Type B pancreatic cell (in vitro differentiated cells): ENCODE results near the gene FSCN2. TPM values are rescaled to one million over a fixed set of nuclear protein-coding genes. Genes with fewer than 3 reads are reported as not detected.
A peak's percentile ranks its signal among the peaks of the same experiment; 100 is the strongest.

Source experiments
- DNase-seq: peaks from one replicate; pipeline ENCODE4 v3.0.0; 2021; ENCODE audit warnings: mixed read lengths; ENCODE audit not compliant: unreplicated experiment; ENCODE audit errors: extremely low spot score
- H3K27ac Mint-ChIP-seq: 2 replicates; pipeline ENCODE4 v1.8.0; 2021; ENCODE audit warnings: mild to moderate bottlenecking, mixed read lengths
- H3K27me3 Mint-ChIP-seq: 2 replicates; pipeline ENCODE4 v1.8.0; 2021; ENCODE audit warnings: mixed read lengths
- H3K36me3 Mint-ChIP-seq: 2 replicates; pipeline ENCODE4 v1.8.0; 2021; ENCODE audit warnings: mixed read lengths
- H3K4me1 Mint-ChIP-seq: one replicate; pipeline ENCODE4 v1.8.0; 2021; ENCODE audit warnings: mixed read lengths; ENCODE audit not compliant: unreplicated experiment
- H3K4me3 Mint-ChIP-seq: 2 replicates; pipeline ENCODE4 v1.8.0; 2021; ENCODE audit warnings: mild to moderate bottlenecking, mixed read lengths
- H3K9me3 Mint-ChIP-seq: 2 replicates; pipeline ENCODE4 v1.8.0; 2021; ENCODE audit warnings: mixed read lengths
- CTCF ChIP-seq: fragments of 200-600 bp; sonication (generic); conservative IDR thresholded peaks from 2 replicates; pipeline ENCODE4 v1.5.0; 2021; ENCODE audit warnings: antibody characterized with exemption, mild to moderate bottlenecking
- total RNA-seq: library from RNA; stranded (reverse); gene quantifications from 2 replicates; pipeline ENCODE4 v1.2.1, GENCODE V29; 2021; ENCODE audit warnings: low replicate concordance

Gene FSCN2
- total RNA-seq, 1 donor from 2014 or later, result 3.8 TPM

- no peak for TF ChIP-seq CTCF
- Mint-ChIP-seq H3K4me3 (peak overlapping the region; percentile 53), H3K27me3 (peaks cover 14% of the 10 kb centered on the region), H3K36me3 (no peaks in the 10 kb centered on the region), H3K4me1 (peaks cover 30% of the 10 kb centered on the region), H3K27ac (peak overlapping the region; percentile 9), H3K9me3 (no peaks in the 10 kb centered on the region)
- DNase-seq, result no peak
Observed at GRCh38 chr17:81486199-81486810, 41.9 kb upstream of the FSCN2 start.

DNA sequence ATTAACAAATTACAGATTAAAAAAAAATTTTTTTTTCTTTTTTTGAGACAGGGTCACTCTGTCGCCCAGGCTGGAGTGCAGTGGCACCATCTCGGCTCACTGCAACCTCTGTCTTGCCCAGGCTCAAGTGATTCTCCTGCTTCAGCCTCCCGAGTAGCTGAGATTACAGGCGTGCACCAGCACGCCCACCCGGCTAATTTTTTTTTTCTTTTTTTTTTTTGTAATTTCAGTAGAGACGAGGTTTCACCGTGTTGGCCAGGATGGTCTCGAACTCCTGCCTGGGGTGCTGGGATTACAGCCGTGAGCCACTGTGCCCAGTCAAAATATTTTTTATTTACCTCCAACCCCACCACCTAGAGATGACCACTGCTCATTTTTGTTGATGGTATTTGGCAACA lies 41.1 kb upstream of the FSCN2 start:
- no peak overlapping the region for H3K27ac Mint-ChIP-seq
- no peak for TF ChIP-seq CTCF
- no peak for DNase-seq
- no peaks in the 10 kb centered on the region for H3K36me3 Mint-ChIP-seq
- H3K4me1 Mint-ChIP-seq, result peaks cover 33% of the 10 kb centered on the region
- H3K27me3 Mint-ChIP-seq, result peaks cover 13% of the 10 kb centered on the region
- peak overlapping the region; percentile 59 for H3K4me3 Mint-ChIP-seq
- no peaks in the 10 kb centered on the region for H3K9me3 Mint-ChIP-seq

- DNase-seq, result peak; percentile 85
- H3K27ac Mint-ChIP-seq, result no peak overlapping the region
- peak overlapping the region; percentile 59 for H3K4me3 Mint-ChIP-seq
- peaks cover 35% of the 10 kb centered on the region for H3K4me1 Mint-ChIP-seq
- peaks cover 15% of the 10 kb centered on the region for H3K27me3 Mint-ChIP-seq
- no peaks in the 10 kb centered on the region for H3K9me3 Mint-ChIP-seq
- TF ChIP-seq CTCF, result peak; percentile 3
- no peaks in the 10 kb centered on the region for H3K36me3 Mint-ChIP-seq
Observed at GRCh38 chr17:81487487-81488275, 40.5 kb upstream of the FSCN2 start.

DNA sequence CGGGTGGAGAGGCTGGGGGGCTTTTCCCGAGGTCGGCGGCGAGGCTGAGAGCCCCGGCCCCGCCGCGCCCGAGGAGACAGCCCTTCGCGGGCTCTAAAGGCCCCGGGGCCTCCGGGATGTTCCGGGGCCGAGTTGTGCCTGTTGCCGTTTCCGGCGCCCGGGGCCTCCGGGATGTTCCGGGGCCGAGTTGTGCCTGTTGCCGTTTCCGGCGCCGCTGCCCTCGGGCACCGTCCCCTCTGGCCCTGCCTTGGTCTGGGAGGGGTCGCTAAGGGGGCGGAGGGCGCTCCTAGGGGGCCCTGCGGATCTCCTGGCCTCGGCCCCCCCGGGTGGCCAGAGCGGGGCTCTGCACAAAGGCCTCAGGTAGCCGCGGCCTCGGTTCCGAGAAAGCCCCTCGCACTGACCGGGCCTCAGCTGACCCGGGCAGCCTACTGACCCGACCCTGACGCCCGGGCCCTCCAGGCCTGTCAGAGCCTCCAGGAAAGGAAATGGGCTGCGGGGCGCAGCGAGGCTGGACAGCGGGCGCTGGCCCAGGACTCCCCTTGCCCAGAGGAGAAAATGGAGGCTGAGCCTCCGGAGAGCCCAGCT lies 39.8 kb upstream of the FSCN2 start:
- Mint-ChIP-seq H3K27ac (no peak overlapping the region), H3K36me3 (no peaks in the 10 kb centered on the region), H3K4me1 (peaks cover 31% of the 10 kb centered on the region), H3K9me3 (no peaks in the 10 kb centered on the region), H3K27me3 (peaks cover 13% of the 10 kb centered on the region), H3K4me3 (no peak overlapping the region)
- no peak for DNase-seq
- TF ChIP-seq CTCF, result no peak

GRCh38 chr17:81489012-81489997 lies 38.9 kb upstream of the FSCN2 start:
- Mint-ChIP-seq H3K27ac (peak overlapping the region; percentile 70), H3K27me3 (peaks cover 13% of the 10 kb centered on the region), H3K9me3 (no peaks in the 10 kb centered on the region), H3K36me3 (no peaks in the 10 kb centered on the region), H3K4me1 (peaks cover 31% of the 10 kb centered on the region), H3K4me3 (peak overlapping the region; percentile 82)
- no peak for DNase-seq
- no peak for TF ChIP-seq CTCF
